Effector CD8-positive, alpha-beta T cell (primary cell): ENCODE measurements around the gene AIRE.
A peak's percentile ranks its signal among the peaks of the same experiment; 100 is the strongest.

Source experiments
- DNase-seq: peaks from one replicate; lab custom pipeline; 2025; lab: John Stamatoyannopoulos, UW

AIRE gene

DNA sequence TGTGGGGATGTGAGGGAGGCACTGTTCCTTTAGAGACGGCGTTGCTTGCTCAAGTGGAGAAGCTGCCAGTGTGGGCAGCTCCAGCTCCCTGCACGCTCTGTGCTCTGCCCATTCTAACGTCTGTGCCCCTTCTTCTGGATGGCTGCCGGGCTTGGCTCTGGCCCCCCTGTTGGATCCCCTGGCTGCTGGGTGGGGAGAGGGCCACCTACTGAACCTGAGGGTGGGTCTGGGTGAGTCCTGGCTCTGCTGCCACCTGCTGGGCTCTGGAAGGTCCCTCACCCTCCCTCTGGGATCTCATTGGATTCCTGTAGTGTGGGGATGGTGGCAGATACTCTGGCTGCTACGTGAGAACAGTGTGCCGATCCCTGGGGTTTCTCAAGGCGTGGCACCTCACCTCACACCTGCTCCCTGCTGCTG lies 19.2 kb downstream of the AIRE start:
- peak; percentile 16 for DNase-seq

DNA sequence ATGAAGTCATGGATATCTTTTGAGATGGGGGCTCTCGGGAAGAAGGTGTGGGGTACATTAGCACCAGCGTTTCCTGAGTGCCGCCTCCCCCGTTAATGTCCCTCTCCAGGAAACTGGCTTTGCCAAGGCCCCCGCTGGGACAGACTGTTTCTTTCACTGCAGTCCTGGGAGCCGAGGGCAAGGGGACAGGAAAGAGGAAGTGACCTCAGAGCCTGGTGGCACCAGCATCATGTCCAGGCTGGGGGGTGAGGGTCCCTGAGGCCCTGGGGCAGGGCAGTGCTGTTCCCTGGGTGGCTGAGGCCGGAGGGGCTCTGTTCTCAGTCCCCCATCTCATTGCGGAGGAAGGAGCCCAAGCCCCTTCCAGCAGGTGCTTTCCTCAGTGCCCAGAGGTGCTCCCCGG lies 20.0 kb downstream of the AIRE start:
- no peak for DNase-seq

DNA sequence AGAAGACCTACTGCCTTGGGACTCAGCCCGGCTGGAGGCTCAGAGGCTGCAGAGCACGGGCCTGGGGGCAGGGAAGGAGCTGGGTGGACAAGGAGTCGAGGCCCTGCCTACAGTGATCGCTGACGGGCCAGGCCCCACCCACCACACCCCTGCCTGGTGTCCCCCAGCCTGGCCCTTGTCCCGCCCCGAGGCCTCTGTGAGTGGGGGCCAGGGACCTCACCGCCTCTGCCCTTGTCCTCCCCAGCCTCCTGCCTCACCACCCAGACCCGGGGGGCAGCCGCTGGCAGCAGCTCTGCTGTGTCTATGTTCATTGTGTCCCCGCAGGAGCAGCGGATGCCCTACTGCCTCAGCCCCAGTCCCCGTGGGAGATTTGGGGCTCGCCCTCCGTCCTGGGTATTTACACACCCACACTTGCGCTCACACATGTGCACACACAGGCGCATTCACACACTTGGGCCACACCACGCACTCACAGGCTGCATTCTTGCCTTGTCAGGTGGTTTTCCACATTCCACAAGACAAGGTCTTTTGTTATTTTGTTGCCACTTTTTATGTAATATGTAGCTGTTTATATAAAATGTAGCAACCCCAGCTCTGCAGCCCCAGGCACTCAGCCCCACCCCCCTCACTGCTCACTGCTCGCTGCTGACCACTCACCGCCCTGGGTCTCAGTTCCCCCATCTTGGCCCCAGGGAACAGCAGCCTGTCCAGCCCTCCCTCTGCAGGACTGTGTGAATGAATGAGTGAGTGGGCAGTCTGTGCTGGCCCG lies 21.4 kb downstream of the AIRE start:
- no peak for DNase-seq

DNA sequence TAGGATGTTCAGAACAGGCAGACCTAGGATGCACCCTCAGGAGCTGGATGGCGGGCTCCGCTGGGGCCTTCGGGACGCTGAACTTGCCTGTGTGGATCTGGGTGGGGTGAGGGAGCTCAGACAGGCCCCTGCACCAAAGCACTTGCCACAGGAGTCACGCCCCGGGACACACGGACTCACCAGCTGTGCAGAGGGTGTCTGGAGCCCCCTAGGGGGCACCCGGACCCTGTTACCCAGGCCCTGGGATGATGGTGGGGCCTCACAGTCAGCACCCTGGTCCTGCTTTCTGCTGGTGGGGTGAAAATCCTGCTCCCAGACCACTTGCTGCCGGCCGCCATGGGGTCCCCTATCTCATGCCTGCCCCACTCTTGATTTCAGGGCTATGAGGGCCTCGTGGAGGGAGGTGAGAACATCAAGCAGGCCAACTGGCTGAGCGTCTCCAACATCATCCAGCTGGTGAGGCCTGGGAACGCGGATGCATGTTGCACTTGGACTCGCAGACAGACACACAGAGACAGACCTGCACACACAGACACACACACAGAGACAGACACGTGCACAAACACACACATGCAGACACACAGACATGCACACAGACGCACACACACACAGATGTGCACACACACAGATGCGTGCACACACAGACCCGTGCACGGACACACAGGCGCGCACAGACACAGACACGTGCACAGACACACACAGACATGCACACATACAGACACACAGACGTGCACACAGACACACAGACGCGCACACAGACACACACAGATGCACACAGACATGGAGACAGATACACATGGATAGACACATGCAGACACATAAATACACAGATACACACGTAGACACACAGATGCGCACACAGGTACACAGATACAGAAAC lies 25.2 kb downstream of the AIRE start:
- DNase-seq: no peak

DNA sequence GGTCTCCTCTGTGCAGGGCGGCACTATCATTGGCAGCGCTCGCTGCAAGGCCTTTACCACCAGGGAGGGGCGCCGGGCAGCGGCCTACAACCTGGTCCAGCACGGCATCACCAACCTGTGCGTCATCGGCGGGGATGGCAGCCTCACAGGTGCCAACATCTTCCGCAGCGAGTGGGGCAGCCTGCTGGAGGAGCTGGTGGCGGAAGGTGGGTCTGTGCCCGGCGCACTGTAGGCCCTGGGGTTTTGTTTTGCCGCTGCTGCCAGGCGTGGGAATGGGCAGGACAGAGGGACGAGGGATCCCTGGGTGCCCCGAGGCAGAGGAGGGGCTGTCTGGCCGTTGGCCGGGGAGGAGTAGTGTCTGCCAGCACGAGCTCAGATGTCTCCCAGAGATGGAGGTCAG lies 26.4 kb downstream of the AIRE start:
- DNase-seq: no peak

DNA sequence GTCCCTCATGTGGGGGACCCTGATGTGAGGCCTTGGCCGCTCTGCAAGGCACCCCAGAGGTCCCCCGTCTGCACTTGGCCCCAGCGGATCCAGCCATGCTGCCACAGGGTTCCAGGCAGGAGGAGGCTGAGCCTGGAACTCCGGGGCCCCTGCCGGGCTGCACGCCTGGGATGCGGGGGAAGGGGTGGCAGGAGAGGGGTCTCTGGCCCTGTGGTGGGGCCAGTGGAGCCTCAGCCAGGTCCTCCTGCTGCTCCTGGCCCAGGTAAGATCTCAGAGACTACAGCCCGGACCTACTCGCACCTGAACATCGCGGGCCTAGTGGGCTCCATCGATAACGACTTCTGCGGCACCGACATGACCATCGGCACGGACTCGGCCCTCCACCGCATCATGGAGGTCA lies 27.0 kb downstream of the AIRE start:
- DNase-seq: no peak

DNA sequence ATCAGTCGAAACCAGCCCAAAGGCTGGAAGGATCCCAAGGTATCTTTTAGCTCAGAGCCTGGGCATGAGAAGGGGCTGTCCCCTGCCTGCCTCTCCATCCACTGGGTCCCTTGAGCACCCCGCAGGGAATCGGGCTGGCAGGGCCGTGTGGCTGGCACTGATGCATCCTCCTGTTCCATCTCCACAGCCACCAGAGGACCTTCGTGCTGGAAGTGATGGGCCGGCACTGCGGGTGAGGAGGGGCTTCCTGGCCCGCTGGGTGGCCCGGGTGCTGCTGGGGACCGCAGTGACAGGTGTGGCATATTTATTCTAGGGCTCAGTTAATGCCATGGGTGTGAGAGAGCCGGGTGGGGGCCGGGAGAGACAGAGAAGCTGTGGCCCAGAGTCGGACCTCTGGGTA lies 27.8 kb downstream of the AIRE start:
- no peak for DNase-seq

DNA sequence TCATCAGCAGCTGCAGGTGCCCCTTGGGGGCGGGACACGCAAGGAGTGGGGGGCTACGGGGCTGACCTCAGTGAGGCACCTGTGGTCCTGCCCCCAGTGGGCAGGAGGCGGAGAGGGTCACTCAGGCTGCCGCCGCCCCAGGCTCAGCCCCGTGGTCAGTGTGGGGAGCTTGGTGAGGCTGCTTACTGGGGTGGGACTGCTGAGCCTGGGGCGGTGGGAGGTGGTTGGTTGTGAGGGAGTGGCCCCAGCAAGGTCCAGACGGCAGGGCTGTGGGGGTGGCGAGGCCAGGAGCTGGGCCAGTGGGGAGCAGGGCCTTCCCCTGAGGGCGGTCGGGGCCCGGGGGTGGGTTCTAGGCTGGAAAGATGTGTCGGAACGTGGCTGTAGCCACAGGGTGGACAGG lies 28.5 kb downstream of the AIRE start:
- no peak for DNase-seq

DNA sequence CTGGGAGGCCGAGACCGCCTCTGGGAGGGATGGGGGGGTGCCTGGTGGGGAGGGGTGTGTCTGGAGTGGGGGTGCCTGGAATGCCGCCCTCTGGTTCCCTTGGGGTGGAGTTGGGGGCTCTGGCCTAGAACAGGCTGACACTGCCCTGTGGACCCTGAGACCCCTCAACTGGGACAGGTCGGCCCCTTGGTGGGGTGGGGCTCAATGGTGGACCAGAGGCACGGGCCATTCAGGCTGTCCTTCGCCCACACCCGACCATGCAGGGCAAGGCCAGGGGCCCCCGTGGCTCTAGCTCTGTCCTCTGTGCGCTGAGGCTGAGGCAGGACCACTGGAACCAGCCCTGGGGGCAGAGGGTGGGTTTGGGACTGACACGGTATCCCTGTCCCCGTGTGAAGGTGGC lies 28.9 kb downstream of the AIRE start:
- no peak for DNase-seq

DNA sequence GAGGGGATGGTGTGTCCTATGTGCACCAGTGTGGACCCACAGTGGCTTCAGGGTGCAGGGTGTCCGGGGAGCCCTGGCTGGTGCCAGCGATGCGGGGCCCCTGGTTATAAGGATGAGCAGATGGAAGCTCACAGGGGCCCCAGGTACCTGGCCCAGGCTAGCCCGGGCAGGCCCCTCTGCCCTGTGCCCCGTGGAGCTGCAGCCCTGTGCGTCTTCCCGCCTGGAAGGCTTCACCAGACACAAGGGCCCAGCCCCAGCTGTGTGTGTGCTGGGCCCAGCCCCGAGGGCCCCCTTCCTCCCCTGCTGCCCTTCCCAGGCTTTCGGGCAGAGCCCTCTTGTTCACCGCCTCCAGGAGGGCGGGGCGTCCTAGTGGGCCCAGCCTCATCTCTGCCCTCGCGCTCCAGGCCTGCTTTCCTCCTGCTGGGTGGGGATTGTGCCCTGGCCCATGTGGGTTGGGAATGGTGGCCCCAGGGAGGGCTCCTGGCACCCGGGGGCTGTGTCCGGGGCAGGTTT lies 30.1 kb downstream of the AIRE start:
- no peak for DNase-seq

DNA sequence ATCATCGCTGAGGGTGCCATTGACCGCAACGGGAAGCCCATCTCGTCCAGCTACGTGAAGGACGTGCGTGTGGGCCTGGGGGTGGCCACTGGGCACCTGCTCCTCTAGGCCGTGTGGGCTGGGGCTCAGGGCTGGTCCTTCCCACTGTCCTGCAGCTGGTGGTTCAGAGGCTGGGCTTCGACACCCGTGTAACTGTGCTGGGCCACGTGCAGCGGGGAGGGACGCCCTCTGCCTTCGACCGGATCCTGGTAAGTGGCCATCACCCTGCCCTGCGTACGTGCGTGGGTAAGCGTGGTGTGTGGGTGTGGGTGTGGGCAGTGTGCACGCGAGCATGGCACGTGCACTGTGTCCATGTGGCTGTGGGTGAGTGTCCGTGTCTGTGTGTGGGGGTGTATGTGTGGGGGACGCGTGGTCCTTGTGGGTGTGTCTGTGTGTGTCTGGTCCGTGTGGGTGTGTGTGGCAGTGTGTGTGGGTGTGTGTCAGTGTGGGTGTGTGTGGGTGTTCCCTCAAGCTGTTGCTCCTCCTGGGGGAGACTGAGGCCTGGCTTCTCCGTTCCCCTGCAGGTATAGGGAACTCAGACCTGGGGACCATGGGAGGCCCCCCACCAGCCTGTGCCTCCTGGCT lies 30.7 kb downstream of the AIRE start:
- no peak for DNase-seq

DNA sequence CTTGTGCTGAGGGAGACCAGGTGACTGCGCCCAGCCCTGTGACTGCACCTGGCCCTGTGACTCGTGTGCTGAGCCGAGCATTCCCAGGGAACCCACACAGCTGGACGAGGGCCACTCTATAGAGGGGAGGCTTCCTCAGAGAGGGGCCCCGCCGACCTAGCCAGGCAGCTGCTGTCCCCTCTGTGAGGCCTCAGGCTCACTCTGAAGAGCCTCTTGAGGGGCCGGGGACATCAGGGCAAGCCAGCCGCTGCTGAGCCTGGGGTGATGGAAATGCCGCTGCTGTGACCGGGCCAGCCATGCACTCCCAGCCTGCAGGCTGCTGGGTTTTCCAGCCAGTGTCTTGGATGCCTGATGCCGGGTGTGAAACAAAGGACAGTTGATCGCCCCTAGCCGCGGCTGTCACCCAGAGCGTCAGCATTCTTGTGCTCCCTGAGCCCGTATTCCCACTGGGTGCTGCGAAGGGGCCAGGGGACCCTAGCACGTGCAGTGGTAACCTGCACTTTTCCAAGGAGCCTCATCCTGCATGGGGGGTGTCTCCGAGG lies 31.6 kb downstream of the AIRE start:
- DNase-seq: no peak

DNA sequence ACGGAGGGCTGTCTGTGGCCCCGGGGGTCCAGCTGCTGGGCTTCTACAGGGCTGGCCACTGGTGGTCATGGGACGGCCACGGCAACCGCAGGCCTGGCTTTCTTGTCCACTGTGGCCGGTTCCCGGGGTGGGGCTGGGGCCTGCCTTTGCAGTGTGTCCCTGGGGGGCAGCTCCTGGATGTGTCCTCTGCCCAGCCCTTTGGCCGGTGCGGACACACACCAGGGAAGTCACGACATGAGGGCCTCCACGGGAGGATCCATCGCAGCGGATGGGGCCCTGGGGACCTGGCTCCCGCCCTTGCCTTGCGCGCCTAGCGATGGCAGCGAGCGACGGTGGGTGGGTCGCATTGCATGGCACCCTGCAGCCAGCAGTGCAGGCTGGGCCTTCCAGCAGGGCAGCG lies 32.2 kb downstream of the AIRE start:
- DNase-seq: no peak

DNA sequence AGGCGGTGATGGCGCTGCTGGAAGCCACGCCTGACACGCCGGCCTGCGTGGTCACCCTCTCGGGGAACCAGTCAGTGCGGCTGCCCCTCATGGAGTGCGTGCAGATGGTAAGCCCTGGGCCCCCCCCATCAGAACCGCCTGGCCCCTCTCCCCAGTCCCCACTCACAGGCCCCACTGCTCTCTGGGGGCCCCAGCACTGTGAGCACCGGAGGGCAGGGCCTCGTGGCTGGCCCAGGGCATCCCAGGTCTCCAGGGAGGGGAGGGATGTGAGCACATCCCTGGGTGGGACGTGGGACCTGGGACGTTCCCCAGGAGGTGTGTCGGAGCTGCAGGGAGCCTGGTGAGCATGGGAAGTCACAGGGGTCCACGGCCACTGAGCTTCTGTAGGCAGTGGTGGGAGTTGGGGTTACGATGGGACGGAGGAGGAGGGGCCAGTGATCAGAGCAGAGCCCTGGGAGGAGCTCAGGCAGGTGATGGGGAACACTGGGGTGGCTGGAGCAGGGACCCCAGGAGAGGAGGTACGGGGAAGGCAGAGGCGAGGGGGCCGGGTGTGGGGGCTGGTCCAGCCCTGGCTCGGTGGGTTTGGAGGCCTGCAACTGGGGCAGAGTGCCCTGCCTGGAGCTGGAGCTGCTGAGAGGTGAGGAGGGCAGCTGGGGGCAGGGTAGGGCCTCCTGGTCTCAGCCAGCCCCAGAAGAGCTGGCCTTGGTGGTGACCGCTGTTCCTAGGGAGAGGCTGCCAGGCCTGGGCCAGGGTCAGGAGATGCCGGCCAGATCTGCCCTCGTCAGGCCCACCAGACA lies 33.0 kb downstream of the AIRE start:
- DNase-seq: no peak

DNA sequence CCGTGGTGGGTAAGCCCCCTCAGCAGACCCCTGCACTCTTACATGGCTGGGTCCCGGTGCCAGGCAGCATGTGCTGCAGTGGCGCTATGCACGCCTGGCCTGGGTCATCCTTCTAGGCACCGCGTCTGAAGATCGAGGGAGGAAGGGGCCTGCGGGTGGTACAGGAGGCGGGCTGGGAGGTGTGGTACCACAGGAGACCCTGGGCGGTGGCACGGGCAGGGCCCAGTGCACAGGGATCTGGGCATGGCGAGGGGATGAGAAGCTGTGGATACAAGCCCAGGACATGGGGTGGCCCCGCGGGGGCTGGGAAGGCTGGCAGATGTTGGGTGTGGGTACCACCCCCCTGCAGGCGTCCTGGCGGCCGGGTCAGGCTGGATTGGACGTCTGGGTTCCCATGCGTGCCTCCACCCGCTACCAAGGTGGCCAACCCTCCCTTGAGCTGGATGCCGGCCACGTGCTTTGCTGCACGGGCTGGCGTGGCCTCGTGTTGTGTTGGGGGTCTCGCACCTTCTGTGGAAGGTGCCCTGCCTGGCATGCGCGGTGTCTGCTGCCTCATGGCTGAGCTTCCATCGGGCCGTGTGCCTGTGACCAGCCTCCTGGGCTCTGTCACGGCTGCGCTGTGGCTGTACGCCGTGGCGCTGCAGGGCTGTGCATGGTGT lies 33.9 kb downstream of the AIRE start:
- DNase-seq: no peak

DNA sequence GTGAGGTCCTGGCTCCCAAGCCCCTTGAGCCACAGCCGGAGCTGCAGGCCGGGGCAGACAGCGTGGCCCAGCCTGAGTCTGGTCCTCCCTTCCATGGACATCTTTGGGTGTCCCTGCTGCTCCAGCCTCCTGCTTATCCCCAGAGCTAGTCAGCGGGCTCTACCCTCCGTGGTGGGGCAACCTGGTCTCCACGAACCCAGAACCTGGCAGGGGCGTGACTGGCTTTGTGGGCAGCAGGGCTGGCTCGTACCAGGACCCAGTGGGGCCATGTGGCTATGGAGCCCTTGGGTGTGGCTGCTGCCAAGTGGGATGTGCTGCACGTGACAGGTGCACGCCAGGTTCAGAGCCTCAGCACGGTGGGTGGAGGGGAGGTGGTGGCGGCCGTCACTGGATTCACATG lies 35.2 kb downstream of the AIRE start:
- no peak for DNase-seq

DNA sequence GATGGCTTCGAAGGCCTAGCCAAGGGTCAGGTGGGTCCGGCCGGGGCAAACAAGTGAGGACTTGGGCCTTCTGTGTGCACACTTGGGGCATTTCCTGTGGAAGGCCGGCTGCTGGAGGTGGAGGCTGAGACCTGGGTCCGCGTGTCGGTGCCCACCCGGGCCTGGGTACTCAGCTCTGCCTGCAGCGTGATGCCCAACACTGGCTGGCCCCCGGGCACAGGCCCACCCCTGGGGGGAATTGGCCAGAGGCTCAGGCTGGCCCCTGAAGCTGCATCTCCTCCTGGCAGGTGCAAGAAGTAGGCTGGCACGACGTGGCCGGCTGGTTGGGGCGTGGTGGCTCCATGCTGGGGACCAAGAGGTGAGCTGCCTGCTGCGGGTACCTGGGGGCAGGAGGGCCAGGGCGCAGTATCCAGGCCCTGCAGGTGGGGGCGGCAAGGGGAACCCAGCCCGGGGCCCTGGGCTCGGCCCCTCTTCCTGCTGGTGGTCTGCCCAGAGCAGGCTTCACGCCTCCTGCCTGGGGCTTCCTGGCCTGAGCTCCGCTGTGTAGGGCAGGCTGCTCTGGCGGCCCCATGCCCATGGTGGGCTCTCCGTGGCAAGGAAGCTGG lies 36.3 kb downstream of the AIRE start:
- DNase-seq: no peak

DNA sequence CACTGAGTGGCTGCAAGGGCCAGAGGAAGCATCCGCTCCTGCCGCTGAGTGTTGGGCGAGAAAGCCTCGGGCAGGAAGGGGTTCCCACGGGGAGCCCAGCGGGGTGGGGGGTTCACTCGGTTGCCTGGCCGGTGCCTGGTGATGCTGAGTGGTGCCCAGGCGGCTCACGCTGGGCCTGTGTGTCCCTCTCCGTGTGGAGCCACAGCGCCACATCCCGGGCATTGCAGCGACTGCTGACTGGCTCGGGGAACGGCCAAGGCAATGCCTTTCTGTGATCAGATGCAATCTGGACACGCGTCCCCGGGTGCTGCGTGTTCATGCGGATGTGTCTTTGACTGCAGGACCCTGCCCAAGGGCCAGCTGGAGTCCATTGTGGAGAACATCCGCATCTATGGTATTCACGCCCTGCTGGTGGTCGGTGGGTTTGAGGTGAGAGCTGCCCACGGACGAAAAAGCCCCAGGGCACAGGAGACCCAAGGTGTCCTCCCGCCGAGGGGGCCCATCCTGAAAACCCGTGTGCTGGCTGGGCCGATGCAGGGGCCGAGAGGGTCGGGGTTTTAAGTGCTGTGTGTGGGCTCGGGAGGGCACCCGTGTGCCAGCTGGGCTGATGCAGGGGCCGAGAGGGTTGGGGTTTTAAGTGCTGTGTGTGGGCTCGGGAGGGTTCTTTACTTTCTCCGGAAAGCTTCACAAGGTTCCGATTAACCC lies 37.1 kb downstream of the AIRE start:
- no peak for DNase-seq

DNA sequence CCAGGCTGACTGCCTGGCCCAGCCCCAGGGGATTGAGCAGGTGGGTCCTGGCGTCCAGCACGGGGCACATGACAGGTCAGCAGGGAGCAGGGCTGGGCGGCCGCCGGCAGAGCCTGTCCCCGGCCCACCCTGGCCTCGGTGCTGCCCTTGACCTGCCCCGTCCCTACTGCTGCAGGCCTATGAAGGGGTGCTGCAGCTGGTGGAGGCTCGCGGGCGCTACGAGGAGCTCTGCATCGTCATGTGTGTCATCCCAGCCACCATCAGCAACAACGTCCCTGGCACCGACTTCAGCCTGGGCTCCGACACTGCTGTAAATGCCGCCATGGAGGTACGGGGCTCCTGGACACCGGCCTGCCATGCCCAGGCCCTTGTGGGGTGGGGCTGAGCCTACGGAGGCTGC lies 37.9 kb downstream of the AIRE start:
- DNase-seq: no peak
